Thyroid gland (tissue), 4 donors: Measurements from ENCODE around the gene PPDPF.

Experiments
- CTCF ChIP-seq, 6 experiments: fragments of 200-600 bp in 3 of 6; fragments of 450-650 bp in 3 of 6; sonication (generic) in 3 of 6; IDR thresholded peaks; one replicate each; pipeline ENCODE4 v1.5.1; 2016 to 2019; ENCODE audit warnings: antibody characterized with exemption in 6 of 6, mild to moderate bottlenecking in 2 of 6, inconsistent platforms in 1 of 6, moderate library complexity in 1 of 6
- POLR2A ChIP-seq, 2 donors: fragments of 450-650 bp; IDR thresholded peaks; one replicate each; pipeline ENCODE4 v1.6.1; 2017; ENCODE audit warnings: antibody characterized with exemption in 2 of 2, mild to moderate bottlenecking in 2 of 2, moderate library complexity in 1 of 2

- no peak for TF ChIP-seq CTCF (IDR thresholded peaks at IDR 0.05)
- no peak for TF ChIP-seq POLR2A (IDR thresholded peaks at IDR 0.05)
These were observed 14.5 kb downstream of the PPDPF start for GRCh38 chr20:63534831-63535651.
